ENCODE data around the gene STARD10.
A peak's percentile ranks its signal among the peaks of the same experiment; 100 is the strongest.
"Not testable (repeated sequence)": the region's sequence is repeated elsewhere in the genome, so short reads cannot be mapped to it uniquely, and the experiment has no call there.

Gene STARD10

GRCh38 chr11:72793425-72794367, at the start of gene STARD10:
STARD10 (minus strand) TSS chr11:72794047; CDS start chr11:72781181, 12,866 bp downstream.
- DNase-seq (ENCODE audit: low spot score), result peak; percentile 98

- no peak for DNase-seq (ENCODE audit: low spot score)
Observed at GRCh38 chr11:72842653-72843330, 48.9 kb upstream of the STARD10 start.

DNA sequence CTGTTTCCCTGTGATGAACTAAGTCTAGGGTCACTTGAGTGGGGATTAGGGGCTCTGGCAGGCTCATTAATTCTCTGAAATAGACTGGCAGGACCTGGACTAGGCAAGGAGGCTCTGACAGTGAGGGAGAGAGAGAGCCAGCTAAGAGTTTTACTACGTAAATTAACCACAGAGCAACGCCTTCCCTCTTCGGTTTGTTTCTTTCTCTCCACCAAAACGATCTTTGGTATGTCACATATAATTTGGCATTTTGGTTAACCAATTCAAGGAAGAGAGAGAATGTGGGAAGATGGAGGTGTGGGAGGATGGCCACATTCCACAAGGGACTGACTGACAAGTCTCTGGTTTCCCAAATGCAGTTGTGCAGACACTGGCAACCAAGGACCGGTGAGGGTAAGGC, 48.3 kb upstream of the STARD10 start:
- no peak for DNase-seq (ENCODE audit: low spot score)

- DNase-seq (ENCODE audit: low spot score), result no peak
Observed at GRCh38 chr11:72841397-72841796, 47.5 kb upstream of the STARD10 start.

DNA sequence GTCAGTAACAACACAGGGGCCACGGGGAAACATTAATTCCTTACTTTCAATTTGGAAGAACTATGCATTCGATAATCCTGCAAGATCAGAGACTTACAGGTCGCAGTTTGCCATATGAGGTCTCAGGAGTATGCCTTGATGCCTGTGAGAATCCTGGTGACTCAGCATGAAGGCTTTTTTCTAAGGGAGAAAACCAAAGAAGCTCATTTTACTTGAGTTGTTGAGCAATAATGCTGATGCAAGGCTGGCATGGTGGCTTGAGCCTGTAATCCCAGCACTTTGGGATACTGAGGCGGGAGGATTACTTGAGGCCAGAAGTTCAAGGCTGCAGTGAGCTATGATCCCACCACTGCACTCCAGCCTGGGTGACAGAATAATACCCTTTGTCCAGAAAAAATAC, 46.9 kb upstream of the STARD10 start:
- no peak for DNase-seq (ENCODE audit: low spot score)

DNA sequence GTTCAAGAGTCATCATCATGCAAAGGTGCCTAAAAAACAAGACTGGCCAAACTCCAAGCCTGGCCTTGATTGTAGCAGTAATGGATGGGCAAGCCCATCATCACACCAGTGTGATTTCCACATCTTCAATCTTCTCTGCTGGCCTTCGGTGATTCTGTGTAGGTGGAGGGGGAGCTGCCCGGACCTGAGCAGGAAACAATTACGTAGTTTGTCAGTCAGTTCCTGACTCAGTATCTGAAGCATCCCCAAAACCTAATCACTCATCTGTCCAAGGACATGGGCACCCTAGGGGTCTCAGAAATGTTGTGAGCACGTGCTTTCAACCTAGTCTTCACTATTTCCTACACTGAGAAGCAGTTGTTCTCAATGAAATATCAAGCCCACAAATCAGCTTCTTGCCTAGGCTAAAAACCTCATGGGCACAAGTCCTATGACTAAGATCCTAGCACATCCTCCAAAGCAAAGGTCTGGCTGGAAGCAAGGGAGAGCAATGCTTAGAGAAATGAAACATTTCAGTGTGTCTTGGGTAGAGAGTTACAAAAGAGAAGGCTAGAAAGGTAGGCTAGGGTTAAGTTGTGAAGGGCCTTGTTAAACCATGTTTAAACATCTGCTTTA, 45.0 kb upstream of the STARD10 start:
- DNase-seq (ENCODE audit: low spot score), result no peak

- DNase-seq (ENCODE audit: low spot score), result no peak
Observed at GRCh38 chr11:72836111-72836510, 42.3 kb upstream of the STARD10 start.

DNA sequence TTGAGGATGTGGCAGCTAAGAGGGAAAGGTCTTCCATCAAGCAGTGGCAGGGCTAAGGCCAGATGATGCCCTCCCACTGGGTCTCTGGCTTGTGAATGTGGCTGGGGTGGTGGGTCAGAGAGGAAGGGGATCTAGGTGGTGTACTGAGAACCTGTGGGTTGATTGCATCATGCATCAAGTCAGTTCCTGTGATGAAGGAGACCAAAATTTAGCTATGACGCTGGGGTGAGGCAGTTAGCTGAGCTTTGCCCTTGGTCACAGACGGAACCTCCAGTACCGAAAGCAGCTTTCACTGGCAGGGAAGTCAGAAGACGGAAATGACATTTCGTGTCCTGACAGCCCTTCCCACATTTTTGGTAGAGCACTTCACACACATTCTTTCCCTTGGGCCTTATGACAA, 41.1 kb upstream of the STARD10 start:
- DNase-seq (ENCODE audit: low spot score), result no peak

- peak; percentile 69 for DNase-seq (ENCODE audit: low spot score)
Observed at GRCh38 chr11:72833811-72834493, 40.1 kb upstream of the STARD10 start.

GRCh38 chr11:72833083-72833733, 39.4 kb upstream of the STARD10 start:
- DNase-seq (ENCODE audit: low spot score), result no peak

DNA sequence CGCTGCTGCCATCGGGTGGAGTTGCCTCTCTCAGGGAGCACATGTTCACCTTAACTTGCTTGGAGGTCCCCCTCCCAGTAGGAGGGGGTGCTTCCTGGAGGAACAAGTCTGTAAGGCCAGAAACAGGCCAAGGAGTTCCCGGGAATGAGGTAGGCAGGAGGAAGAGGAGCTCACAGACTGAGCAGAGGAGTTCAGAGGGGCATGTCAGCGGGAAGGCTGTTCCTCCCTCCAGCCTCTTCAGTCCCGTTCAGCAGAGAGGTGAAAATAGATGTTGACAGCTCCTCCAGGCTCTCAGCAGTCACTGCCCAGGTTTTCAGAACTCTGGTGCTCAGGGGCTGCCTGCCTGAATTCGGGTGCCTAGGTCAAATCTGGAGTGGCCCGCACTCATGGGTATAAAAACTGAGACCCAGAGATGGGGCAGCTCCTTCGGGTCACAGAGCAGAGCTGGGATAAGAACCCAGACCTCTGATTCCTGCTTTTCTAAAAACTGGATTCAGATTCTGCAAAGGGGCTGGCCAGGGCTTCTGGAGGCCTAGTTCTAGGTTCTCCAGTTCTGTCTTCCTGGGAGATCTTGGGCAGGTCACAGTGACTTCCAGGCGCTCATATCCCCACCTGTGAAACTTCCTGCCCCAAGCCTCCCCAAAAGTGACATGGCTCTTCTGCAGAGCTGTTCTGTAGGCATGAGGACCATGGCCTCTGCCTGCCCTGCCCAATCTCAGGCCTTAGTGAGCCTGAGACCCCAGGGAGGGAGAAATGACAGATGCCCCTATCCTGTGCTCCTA, 38.6 kb upstream of the STARD10 start:
- DNase-seq (ENCODE audit: low spot score), result no peak

GRCh38 chr11:72831521-72832300, 37.9 kb upstream of the STARD10 start:
- peak; percentile 87 for DNase-seq (ENCODE audit: low spot score)

GRCh38 chr11:72829884-72830533, 36.2 kb upstream of the STARD10 start:
- DNase-seq (ENCODE audit: low spot score), result no peak

- DNase-seq (ENCODE audit: low spot score), result no peak
Observed at GRCh38 chr11:72829178-72829577, 35.3 kb upstream of the STARD10 start.

- no peak for DNase-seq (ENCODE audit: low spot score)
Observed at GRCh38 chr11:72828692-72829101, 34.9 kb upstream of the STARD10 start.

GRCh38 chr11:72828081-72828567, 34.3 kb upstream of the STARD10 start:
- DNase-seq (ENCODE audit: low spot score), result no peak

GRCh38 chr11:72827656-72828055, 33.8 kb upstream of the STARD10 start:
- not testable (repeated sequence) for DNase-seq (ENCODE audit: low spot score)

DNA sequence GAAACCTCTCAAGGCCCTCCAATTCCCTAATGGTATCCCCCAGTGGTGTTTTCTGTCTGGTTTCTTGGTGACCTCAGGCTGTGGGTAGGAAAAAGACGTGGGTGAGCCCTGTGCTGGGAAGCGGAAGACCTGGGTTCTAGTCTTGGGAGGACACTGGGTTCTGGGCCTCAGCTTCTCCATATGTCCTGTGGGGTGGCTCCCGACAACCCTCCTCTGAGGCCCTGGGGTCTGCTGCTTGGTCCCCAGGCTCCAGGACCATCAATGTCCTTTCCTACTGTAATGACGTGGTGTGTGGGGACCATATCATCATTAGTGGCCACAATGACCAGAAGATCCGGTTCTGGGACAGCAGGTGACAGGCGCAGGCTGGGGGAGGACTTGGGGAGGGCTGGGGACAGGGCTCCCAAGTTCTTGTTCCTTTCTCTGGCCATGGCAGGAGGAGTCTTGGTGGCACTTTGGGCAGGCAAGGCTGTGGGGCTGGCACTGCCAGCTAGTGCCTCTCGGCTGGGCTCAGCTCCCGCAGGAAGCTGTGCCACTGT, 33.2 kb upstream of the STARD10 start:
- DNase-seq (ENCODE audit: low spot score), result no peak

All from globus pallidus (tissue), 1 donor.